ENCODE measurements around the gene DBR1. TPM values are rescaled to one million over a fixed set of nuclear protein-coding genes. Genes with fewer than 3 reads are reported as not detected.

The DBR1 gene
- total and polyA plus RNA-seq, 8 donors: 16.7 to 21.5 (median 20.2) TPM

GRCh38 chr3:138206196-138206595, 31.5 kb upstream of the DBR1 start:
- no peak overlapping the region for H3K27ac ChIP-seq
- TF ChIP-seq CTCF (IDR thresholded peaks at IDR 0.05): no peak
- intact Hi-C loops (cut with DNase I): no loop called here
- DNase-seq (no peak), ATAC-seq (no peak)
- no peaks in the 10 kb centered on the region for H3K27me3 ChIP-seq
- H3K4me1 ChIP-seq: peaks cover 4 to 23% of the 10 kb centered on the region in 2 donors
- H3K36me3 ChIP-seq: no peaks in the 10 kb centered on the region
- no peak overlapping the region for H3K4me3 ChIP-seq
- H3K9me3 ChIP-seq: no peaks in the 10 kb centered on the region

GRCh38 chr3:138205527-138205926, 30.8 kb upstream of the DBR1 start:
- ATAC-seq (no peak), DNase-seq (no peak)
- Histone ChIP-seq H3K27me3 (no peaks in the 10 kb centered on the region), H3K27ac (no peak overlapping the region), H3K9me3 (no peaks in the 10 kb centered on the region), H3K4me1 (peaks cover 4 to 28% of the 10 kb centered on the region in 2 donors), H3K36me3 (no peaks in the 10 kb centered on the region), H3K4me3 (no peak overlapping the region)
- intact Hi-C loops (cut with DNase I): no loop called here
- TF ChIP-seq CTCF (IDR thresholded peaks at IDR 0.05): no peak

GRCh38 chr3:138203938-138204337, 29.2 kb upstream of the DBR1 start:
- Histone ChIP-seq H3K27ac (no peak overlapping the region), H3K36me3 (no peaks in the 10 kb centered on the region), H3K27me3 (no peaks in the 10 kb centered on the region), H3K4me1 (peaks cover 4 to 35% of the 10 kb centered on the region in 2 donors), H3K4me3 (no peak overlapping the region), H3K9me3 (no peaks in the 10 kb centered on the region)
- no peak for TF ChIP-seq CTCF (IDR thresholded peaks at IDR 0.05)
- intact Hi-C loops (cut with DNase I): no loop called here
- no peak for DNase-seq
- ATAC-seq: no peak

- no peak for TF ChIP-seq CTCF (IDR thresholded peaks at IDR 0.05)
- intact Hi-C loops (cut with DNase I): no loop called here
- H3K27ac ChIP-seq: no peak overlapping the region
- DNase-seq (no peak), ATAC-seq (no peak)
- H3K27me3 ChIP-seq: no peaks in the 10 kb centered on the region
- no peak overlapping the region for H3K4me3 ChIP-seq
- no peaks in the 10 kb centered on the region for H3K36me3 ChIP-seq
- no peaks in the 10 kb centered on the region for H3K9me3 ChIP-seq
- peaks cover 4 to 37% of the 10 kb centered on the region in 2 donors for H3K4me1 ChIP-seq
These were observed 28.4 kb upstream of the DBR1 start for GRCh38 chr3:138202945-138203701.

- peaks cover 4 to 37% of the 10 kb centered on the region in 2 donors for H3K4me1 ChIP-seq
- H3K27me3 ChIP-seq: no peaks in the 10 kb centered on the region
- ATAC-seq (no peak), DNase-seq (no peak)
- no peak for TF ChIP-seq CTCF (IDR thresholded peaks at IDR 0.05)
- H3K4me3 ChIP-seq: no peak overlapping the region
- no peaks in the 10 kb centered on the region for H3K36me3 ChIP-seq
- H3K9me3 ChIP-seq: no peaks in the 10 kb centered on the region
- intact Hi-C loops (cut with DNase I): no loop called here
- no peak overlapping the region for H3K27ac ChIP-seq
These were observed 25.7 kb upstream of the DBR1 start for GRCh38 chr3:138200424-138200823.
